ENCODE results near the gene SEC24C. TPM values are rescaled to one million over a fixed set of nuclear protein-coding genes. Genes with fewer than 3 reads are reported as not detected.

The SEC24C gene
- total RNA-seq, 5 donors from 2014 or later (not counting 1 experiment from before 2014, with no cell fraction given), result 77.7 to 107 (median 92.2) TPM

GRCh38 chr10:73812657-73813056 is 68.5 kb downstream of the SEC24C start:
- Mint-ChIP-seq H3K27ac (peak overlapping the region; percentile 82 to 86), H3K4me3 (peak overlapping the region; percentile 53 to 89 (median 57)), H3K36me3 (peaks cover 51% of the 10 kb centered on the region), H3K27me3 (no peaks in the 10 kb centered on the region), H3K4me1 (peaks cover 30 to 38% (median 31%) of the 10 kb centered on the region in 3 donors), H3K9me3 (no peaks in the 10 kb centered on the region)
- WGBS (ENCODE audit: insufficient coverage), result 92% methylated on average over 2 of the region's 4 CpGs
- H3K27me3 ChIP-seq (replicated peaks in 1 of 2; ENCODE audit: control insufficient read depth in 2 of 2, extremely low read depth in 1 of 2, insufficient read depth in 2 of 2, low read length in 1 of 2), result no peaks in the 10 kb centered on the region
- no peaks in the 10 kb centered on the region for H3K9me3 ChIP-seq
- ATAC-seq (replicated peaks in 1 of 4) (no peak), DNase-seq (peak in 1 of 35 experiments; percentile 22)
- H3K4me1 ChIP-seq (ENCODE audit: control insufficient read depth in 1 of 2, extremely low read depth in 1 of 2, insufficient read depth in 2 of 2, low read length in 2 of 2), result peaks cover 0 to 34% of the 10 kb centered on the region in 2 experiments
- H3K4me3 ChIP-seq (ENCODE audit: control insufficient read depth in 1 of 2, extremely low read depth in 1 of 2, low read length in 1 of 2), result no peak overlapping the region
- H3K36me3 ChIP-seq (ENCODE audit: control insufficient read depth in 2 of 2, extremely low read depth in 1 of 2, insufficient read depth in 1 of 2, low read length in 1 of 2), result peaks cover 14 to 56% of the 10 kb centered on the region in 2 donors
- peak overlapping the region; percentile 53 for H3K27ac ChIP-seq (ENCODE audit: low read length)
- POLR2A ChIA-PET, result interaction anchor here in 1 of 2 donors (1.1 kb wide), 1 partner anchor 76 kb away, joined by 10 read pairs; no protein-coding TSS in a partner anchor
- CTCF ChIA-PET, result interaction anchor here in 1 of 2 donors (1.2 kb wide), 1 partner anchor 67 kb away, joined by 3 read pairs; no protein-coding TSS in a partner anchor

DNA sequence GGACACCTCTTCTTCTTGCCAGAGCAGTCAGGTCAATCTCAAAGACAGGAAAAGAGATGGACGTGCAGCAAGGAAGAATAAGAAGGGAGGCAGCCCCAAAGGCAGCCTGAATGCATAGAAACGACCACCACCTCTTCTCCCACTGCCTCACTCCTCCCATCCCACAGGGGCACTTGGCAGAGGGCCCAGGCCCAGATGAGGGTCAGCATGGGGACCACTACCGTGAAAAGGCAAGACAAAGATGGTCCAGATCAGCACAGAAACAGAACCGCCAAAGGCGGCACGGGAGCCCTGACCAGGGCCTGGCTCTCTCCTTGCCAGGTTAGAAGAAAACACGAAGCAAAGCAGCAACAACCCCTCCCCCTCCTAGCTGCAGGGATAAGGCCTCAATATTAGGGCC is 69.2 kb downstream of the SEC24C start:
- 100% methylated on average over 1 of the region's 7 CpGs for WGBS (ENCODE audit: insufficient coverage)
- Histone ChIP-seq H3K27ac (ENCODE audit: low read length) (no peak overlapping the region), H3K4me1 (ENCODE audit: control insufficient read depth in 1 of 2, extremely low read depth in 1 of 2, insufficient read depth in 2 of 2, low read length in 2 of 2) (peaks cover 0 to 27% of the 10 kb centered on the region in 2 experiments), H3K36me3 (ENCODE audit: control insufficient read depth in 2 of 2, extremely low read depth in 1 of 2, insufficient read depth in 1 of 2, low read length in 1 of 2) (peaks cover 15 to 56% of the 10 kb centered on the region in 2 donors), H3K9me3 (no peaks in the 10 kb centered on the region), H3K27me3 (replicated peaks in 1 of 2; ENCODE audit: control insufficient read depth in 2 of 2, extremely low read depth in 1 of 2, insufficient read depth in 2 of 2, low read length in 1 of 2) (no peaks in the 10 kb centered on the region), H3K4me3 (ENCODE audit: control insufficient read depth in 1 of 2, extremely low read depth in 1 of 2, low read length in 1 of 2) (no peak overlapping the region)
- ATAC-seq (replicated peaks in 1 of 4) (no peak), DNase-seq (no peak)
- POLR2A ChIA-PET, result no interaction called here
- H3K36me3 Mint-ChIP-seq, result peaks cover 58% of the 10 kb centered on the region
- H3K9me3 Mint-ChIP-seq, result no peaks in the 10 kb centered on the region
- H3K4me1 Mint-ChIP-seq, result peaks cover 24 to 36% (median 25%) of the 10 kb centered on the region in 3 donors
- H3K4me3 Mint-ChIP-seq, result no peak overlapping the region
- CTCF ChIA-PET, result interaction anchor here in 1 of 2 donors (0.7 kb wide), 1 partner anchor 43 kb away, joined by 3 read pairs; no protein-coding TSS in a partner anchor
- H3K27ac Mint-ChIP-seq, result peak overlapping the region; percentile 82 to 86
- no peaks in the 10 kb centered on the region for H3K27me3 Mint-ChIP-seq

- Histone ChIP-seq H3K27ac (ENCODE audit: low read length) (no peak overlapping the region), H3K36me3 (ENCODE audit: control insufficient read depth in 2 of 2, extremely low read depth in 1 of 2, insufficient read depth in 1 of 2, low read length in 1 of 2) (peaks cover 11 to 53% of the 10 kb centered on the region in 2 donors), H3K27me3 (replicated peaks in 1 of 2; ENCODE audit: control insufficient read depth in 2 of 2, extremely low read depth in 1 of 2, insufficient read depth in 2 of 2, low read length in 1 of 2) (no peaks in the 10 kb centered on the region), H3K9me3 (no peaks in the 10 kb centered on the region), H3K4me3 (ENCODE audit: control insufficient read depth in 1 of 2, extremely low read depth in 1 of 2, low read length in 1 of 2) (no peak overlapping the region), H3K4me1 (ENCODE audit: control insufficient read depth in 1 of 2, extremely low read depth in 1 of 2, insufficient read depth in 2 of 2, low read length in 2 of 2) (peaks cover 0 to 18% of the 10 kb centered on the region in 2 experiments)
- no peak for DNase-seq
- H3K27me3 Mint-ChIP-seq, result no peaks in the 10 kb centered on the region
- peaks cover 48% of the 10 kb centered on the region for H3K36me3 Mint-ChIP-seq
- no peaks in the 10 kb centered on the region for H3K9me3 Mint-ChIP-seq
- ChIA-PET POLR2A (no interaction called here), CTCF (interaction anchor here in 1 of 2 donors (0.7 kb wide), 1 partner anchor 42 kb away, joined by 3 read pairs; no protein-coding TSS in a partner anchor)
- peaks cover 13 to 26% (median 14%) of the 10 kb centered on the region in 3 donors for H3K4me1 Mint-ChIP-seq
- 100% methylated on average over 4 of the region's 13 CpGs for WGBS (ENCODE audit: insufficient coverage)
- no peak overlapping the region for H3K27ac Mint-ChIP-seq
- H3K4me3 Mint-ChIP-seq, result no peak overlapping the region
- ATAC-seq (replicated peaks in 1 of 4), result no peak
Measured at GRCh38 chr10:73814276-73814895, 70.2 kb downstream of the SEC24C start.

DNA sequence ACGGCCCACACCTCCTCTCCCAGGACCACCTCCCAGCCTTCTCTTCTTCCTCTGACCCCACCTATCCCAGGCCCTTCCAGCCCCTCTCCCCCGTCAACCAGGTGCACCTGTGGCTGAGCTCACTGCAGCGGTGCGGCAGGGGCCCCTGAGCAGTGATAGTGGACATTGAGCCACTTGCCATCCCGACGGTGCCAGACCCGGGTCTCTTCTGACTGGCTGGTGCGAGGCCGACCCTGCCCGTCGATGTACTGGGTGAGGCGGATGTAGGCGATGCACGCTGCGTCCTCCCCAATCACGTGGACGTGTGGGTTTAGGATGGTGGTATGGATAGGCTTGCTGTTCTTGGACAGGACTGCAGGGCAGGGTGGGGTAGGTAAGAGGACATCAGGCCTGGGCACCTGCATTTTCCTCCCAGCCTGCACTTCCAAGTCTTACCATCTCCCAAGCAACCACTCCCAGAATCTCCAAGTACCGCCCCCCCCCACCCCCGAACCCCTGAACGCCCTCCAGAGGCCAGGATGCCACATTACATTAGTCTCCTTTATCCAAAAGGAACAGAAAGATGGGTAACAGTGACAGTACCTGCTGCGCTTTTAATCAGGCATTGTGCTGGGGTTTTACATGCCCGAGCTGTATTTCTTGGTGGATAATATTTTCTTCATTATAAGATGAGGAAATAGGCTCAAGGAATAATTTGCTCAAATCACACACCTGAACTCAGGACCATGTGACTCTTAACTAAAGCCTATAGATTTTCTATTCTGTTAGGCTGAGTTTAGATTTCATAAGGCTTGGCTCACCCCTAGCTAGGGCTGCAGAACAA is 70.9 kb downstream of the SEC24C start:
- Histone ChIP-seq H3K9me3 (no peaks in the 10 kb centered on the region), H3K36me3 (ENCODE audit: control insufficient read depth in 2 of 2, extremely low read depth in 1 of 2, insufficient read depth in 1 of 2, low read length in 1 of 2) (peaks cover 11 to 54% of the 10 kb centered on the region in 2 donors), H3K4me1 (ENCODE audit: control insufficient read depth in 1 of 2, extremely low read depth in 1 of 2, insufficient read depth in 2 of 2, low read length in 2 of 2) (peaks cover 0 to 11% of the 10 kb centered on the region in 2 experiments), H3K27ac (ENCODE audit: low read length) (no peak overlapping the region), H3K4me3 (ENCODE audit: control insufficient read depth in 1 of 2, extremely low read depth in 1 of 2, low read length in 1 of 2) (no peak overlapping the region), H3K27me3 (replicated peaks in 1 of 2; ENCODE audit: control insufficient read depth in 2 of 2, extremely low read depth in 1 of 2, insufficient read depth in 2 of 2, low read length in 1 of 2) (no peaks in the 10 kb centered on the region)
- ATAC-seq (replicated peaks in 1 of 4) (no peak), DNase-seq (peak in 1 of 35 experiments; percentile 34)
- WGBS (ENCODE audit: insufficient coverage), result 89% methylated on average over 16 of the region's 22 CpGs
- H3K9me3 Mint-ChIP-seq, result no peaks in the 10 kb centered on the region
- CTCF ChIA-PET, result interaction anchor here (0.6 to 1.3 kb wide), 3 partner anchors 20 to 65 kb away, joined by 3 to 5 read pairs (median 3); no protein-coding TSS in a partner anchor
- H3K4me3 Mint-ChIP-seq, result no peak overlapping the region
- H3K4me1 Mint-ChIP-seq, result peaks cover 6 to 19% (median 7%) of the 10 kb centered on the region in 3 donors
- H3K36me3 Mint-ChIP-seq, result peaks cover 47% of the 10 kb centered on the region
- no peak overlapping the region for H3K27ac Mint-ChIP-seq
- no peaks in the 10 kb centered on the region for H3K27me3 Mint-ChIP-seq
- POLR2A ChIA-PET, result no interaction called here

DNA sequence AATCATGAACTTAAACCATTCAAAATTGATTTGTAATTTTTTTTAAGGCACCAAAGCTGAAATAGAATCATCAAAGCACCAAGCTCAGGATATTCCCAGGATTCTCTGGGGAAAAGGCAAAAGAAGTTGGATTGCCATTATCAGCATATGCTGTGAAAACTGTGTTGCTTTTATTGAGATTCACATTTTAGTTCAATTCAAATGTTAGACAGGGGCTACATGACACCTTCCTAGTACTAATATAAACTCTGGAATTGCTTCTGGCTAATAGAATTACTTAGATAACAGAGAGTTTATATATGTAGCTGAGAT is 71.5 kb downstream of the SEC24C start:
- POLR2A ChIA-PET, result no interaction called here
- Mint-ChIP-seq H3K4me1 (peaks cover 2 to 13% (median 2%) of the 10 kb centered on the region in 3 donors), H3K4me3 (no peak overlapping the region), H3K36me3 (peaks cover 47% of the 10 kb centered on the region), H3K9me3 (no peaks in the 10 kb centered on the region), H3K27ac (peak overlapping the region in 1 of 2 donors; percentile 10), H3K27me3 (no peaks in the 10 kb centered on the region)
- no peak for ATAC-seq (replicated peaks in 1 of 4)
- CTCF ChIA-PET, result interaction anchor here (0.6 to 1.3 kb wide), 3 partner anchors 20 to 64 kb away, joined by 3 to 5 read pairs (median 3); no protein-coding TSS in a partner anchor
- Histone ChIP-seq H3K4me1 (ENCODE audit: control insufficient read depth in 1 of 2, extremely low read depth in 1 of 2, insufficient read depth in 2 of 2, low read length in 2 of 2) (peaks cover 0 to 6% of the 10 kb centered on the region in 2 experiments), H3K27ac (ENCODE audit: low read length) (no peak overlapping the region), H3K27me3 (replicated peaks in 1 of 2; ENCODE audit: control insufficient read depth in 2 of 2, extremely low read depth in 1 of 2, insufficient read depth in 2 of 2, low read length in 1 of 2) (no peaks in the 10 kb centered on the region), H3K4me3 (ENCODE audit: control insufficient read depth in 1 of 2, extremely low read depth in 1 of 2, low read length in 1 of 2) (no peak overlapping the region), H3K9me3 (no peaks in the 10 kb centered on the region), H3K36me3 (ENCODE audit: control insufficient read depth in 2 of 2, extremely low read depth in 1 of 2, insufficient read depth in 1 of 2, low read length in 1 of 2) (peaks cover 11 to 54% of the 10 kb centered on the region in 2 donors)
- no peak for DNase-seq

GRCh38 chr10:73816917-73817729 is 73.0 kb downstream of the SEC24C start:
- CTCF ChIA-PET, result no interaction called here
- no peak overlapping the region for H3K4me3 ChIP-seq (ENCODE audit: control insufficient read depth in 1 of 2, extremely low read depth in 1 of 2, low read length in 1 of 2)
- H3K36me3 Mint-ChIP-seq, result peaks cover 52% of the 10 kb centered on the region
- ATAC-seq (replicated peaks in 1 of 4) (no peak), DNase-seq (no peak)
- peak overlapping the region; percentile 12 to 43 for H3K27ac Mint-ChIP-seq
- H3K36me3 ChIP-seq (ENCODE audit: control insufficient read depth in 2 of 2, extremely low read depth in 1 of 2, insufficient read depth in 1 of 2, low read length in 1 of 2), result peaks cover 11 to 66% of the 10 kb centered on the region in 2 donors
- no peaks in the 10 kb centered on the region for H3K9me3 Mint-ChIP-seq
- H3K4me3 Mint-ChIP-seq, result no peak overlapping the region
- no peak overlapping the region for H3K27ac ChIP-seq (ENCODE audit: low read length)
- H3K27me3 Mint-ChIP-seq, result no peaks in the 10 kb centered on the region
- H3K4me1 ChIP-seq (ENCODE audit: control insufficient read depth in 1 of 2, extremely low read depth in 1 of 2, insufficient read depth in 2 of 2, low read length in 2 of 2), result peaks cover 0 to 3% of the 10 kb centered on the region in 2 experiments
- POLR2A ChIA-PET, result interaction anchor here in 1 of 2 donors (0.7 kb wide), 1 partner anchor 33 kb away, joined by 3 read pairs; no protein-coding TSS in a partner anchor
- H3K9me3 ChIP-seq, result no peaks in the 10 kb centered on the region
- WGBS (ENCODE audit: insufficient coverage), result 98% methylated on average over 5 of the region's 10 CpGs
- peaks cover 1 to 13% (median 2%) of the 10 kb centered on the region in 3 donors for H3K4me1 Mint-ChIP-seq
- no peaks in the 10 kb centered on the region for H3K27me3 ChIP-seq (replicated peaks in 1 of 2; ENCODE audit: control insufficient read depth in 2 of 2, extremely low read depth in 1 of 2, insufficient read depth in 2 of 2, low read length in 1 of 2)
